DND-41 (cell line): Measurements from ENCODE around the gene NLRP6.
A peak's percentile ranks its signal among the peaks of the same experiment; 100 is the strongest.
"Not testable (repeated sequence)": the region's sequence is repeated elsewhere in the genome, so short reads cannot be mapped to it uniquely, and the experiment has no call there.

ENCODE experiments used
- ATAC-seq: fragments of 200-7000 bp; cut with Tn5 transposase; 3 replicates; pipeline ENCODE4 v1.9.1; 2021; ENCODE audit warnings: low read depth; ENCODE audit not compliant: insufficient read depth
- DNase-seq: peaks from one replicate; pipeline ENCODE4 v3.0.0-alpha.2; 2020
- H2AFZ ChIP-seq: 2 replicates; pipeline ENCODE4 v1.6.0; 2012; ENCODE audit warnings: low read depth, low read length
- H3K27ac ChIP-seq: 2 replicates; pipeline ENCODE4 v1.5.1; 2012; ENCODE audit warnings: low read length, inconsistent platforms
- H3K27me3 ChIP-seq: fragments of 200-600 bp; sonication (generic); 2 replicates; pipeline ENCODE4 v1.6.0; 2012; ENCODE audit warnings: low read length, mild to moderate bottlenecking, inconsistent platforms; ENCODE audit not compliant: insufficient read depth, poor library complexity
- H3K36me3 ChIP-seq: 2 replicates; pipeline ENCODE4 v1.5.1; 2012; ENCODE audit warnings: low read length, inconsistent platforms; ENCODE audit not compliant: insufficient read depth
- H3K4me1 ChIP-seq: 2 replicates; pipeline ENCODE4 v1.5.1; 2012; ENCODE audit warnings: mild to moderate bottlenecking, low read length; ENCODE audit not compliant: insufficient read depth
- H3K4me2 ChIP-seq: 2 replicates; pipeline ENCODE4 v1.6.0; 2012; ENCODE audit warnings: mild to moderate bottlenecking, moderate library complexity, low read length, inconsistent platforms; ENCODE audit not compliant: insufficient read depth
- H3K4me3 ChIP-seq, 2 experiments: fragments of 200-600 bp in 1 of 2; shearing (Covaris generic) in 1 of 2; 2 replicates each; pipeline ENCODE4 v1.5.1; 2012 to 2016; ENCODE audit warnings: inconsistent platforms in 2 of 2, low read length in 2 of 2, mild to moderate bottlenecking in 2 of 2, low read depth in 1 of 2, moderate library complexity in 1 of 2
- H3K79me2 ChIP-seq: 2 replicates; pipeline ENCODE4 v1.6.0; 2012; ENCODE audit warnings: low read length, inconsistent platforms; ENCODE audit not compliant: insufficient read depth
- H3K9ac ChIP-seq: 2 replicates; pipeline ENCODE4 v1.6.0; 2012; ENCODE audit warnings: low read depth, mild to moderate bottlenecking, inconsistent platforms, low read length, moderate library complexity
- H3K9me3 ChIP-seq: 2 replicates; pipeline ENCODE4 v1.5.1; 2012; ENCODE audit warnings: low read length, moderate library complexity, mild to moderate bottlenecking, inconsistent platforms; ENCODE audit not compliant: insufficient read depth, severe bottlenecking
- H4K20me1 ChIP-seq: 2 replicates; pipeline ENCODE4 v1.6.0; 2012; ENCODE audit warnings: low read length; ENCODE audit not compliant: insufficient read depth
- EZH2 ChIP-seq: IDR thresholded peaks from 3 replicates; pipeline ENCODE4 v1.6.1; 2012; ENCODE audit warnings: borderline replicate concordance, low read depth, mild to moderate bottlenecking, moderate library complexity, low read length, inconsistent platforms; ENCODE audit not compliant: severe bottlenecking
- TF ChIP-seq, protein P1 (sequence below): IDR thresholded peaks from 2 replicates; pipeline ENCODE4 v1.5.1; 2012; ENCODE audit warnings: borderline replicate concordance, low read length, moderate library complexity, mild to moderate bottlenecking; ENCODE audit not compliant: poor library complexity, severe bottlenecking; ENCODE audit errors: extremely low read depth

NLRP6 gene

DNA sequence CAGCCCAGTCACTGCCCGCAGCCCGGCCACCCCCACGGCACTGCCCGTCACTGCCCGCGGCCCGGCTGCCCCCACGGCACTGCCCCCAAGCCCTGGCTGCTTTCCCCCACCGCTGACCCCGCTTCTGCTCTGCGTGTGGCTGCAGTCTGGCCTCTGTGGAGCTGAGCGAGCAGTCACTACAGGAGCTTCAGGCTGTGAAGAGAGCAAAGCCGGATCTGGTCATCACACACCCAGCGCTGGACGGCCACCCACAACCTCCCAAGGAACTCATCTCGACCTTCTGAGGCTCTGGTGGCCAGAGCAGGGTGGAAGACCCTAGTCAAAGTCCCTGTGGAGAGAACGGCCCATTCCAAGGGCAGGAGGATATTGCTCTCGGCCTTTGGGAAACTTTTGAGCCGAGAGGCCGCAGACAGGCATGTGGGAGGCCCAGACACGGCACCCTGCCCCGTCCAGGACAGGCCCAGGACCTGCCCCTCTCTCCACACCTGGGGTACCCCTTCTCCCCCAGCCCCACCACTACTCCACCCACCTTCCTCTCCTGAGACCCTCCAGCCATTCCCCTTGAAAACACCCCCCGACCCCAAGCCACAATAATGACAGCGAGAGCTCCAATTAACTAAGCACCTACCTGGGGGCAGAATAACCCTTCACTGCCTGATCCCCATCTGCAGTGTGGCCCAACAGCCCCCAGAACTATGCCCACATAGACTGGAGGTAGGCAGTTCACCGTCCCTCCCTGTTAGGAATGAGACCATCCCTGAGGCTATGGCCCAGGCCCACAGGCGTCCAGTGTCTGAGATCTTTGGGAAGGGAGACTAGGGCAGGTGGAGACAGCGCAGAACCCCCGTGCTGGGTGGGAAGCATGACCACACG lies 7.0 kb downstream of the NLRP6 start:
- peaks cover 9% of the 10 kb centered on the region for H3K27me3 ChIP-seq
- peaks cover 5% of the 10 kb centered on the region; the same call in 1 of the 2 replicates for H3K79me2 ChIP-seq
- ATAC-seq (no peak), DNase-seq (no peak)
- H3K36me3 ChIP-seq = no peaks in the 10 kb centered on the region
- H3K9me3 ChIP-seq = no peaks in the 10 kb centered on the region
- H3K4me3 ChIP-seq = no peak overlapping the region
- no peak overlapping the region for H3K27ac ChIP-seq
- no peaks in the 10 kb centered on the region for H4K20me1 ChIP-seq
- H2AFZ ChIP-seq = no peak overlapping the region
- no peak overlapping the region for H3K4me2 ChIP-seq
- TF ChIP-seq, protein P1, sequence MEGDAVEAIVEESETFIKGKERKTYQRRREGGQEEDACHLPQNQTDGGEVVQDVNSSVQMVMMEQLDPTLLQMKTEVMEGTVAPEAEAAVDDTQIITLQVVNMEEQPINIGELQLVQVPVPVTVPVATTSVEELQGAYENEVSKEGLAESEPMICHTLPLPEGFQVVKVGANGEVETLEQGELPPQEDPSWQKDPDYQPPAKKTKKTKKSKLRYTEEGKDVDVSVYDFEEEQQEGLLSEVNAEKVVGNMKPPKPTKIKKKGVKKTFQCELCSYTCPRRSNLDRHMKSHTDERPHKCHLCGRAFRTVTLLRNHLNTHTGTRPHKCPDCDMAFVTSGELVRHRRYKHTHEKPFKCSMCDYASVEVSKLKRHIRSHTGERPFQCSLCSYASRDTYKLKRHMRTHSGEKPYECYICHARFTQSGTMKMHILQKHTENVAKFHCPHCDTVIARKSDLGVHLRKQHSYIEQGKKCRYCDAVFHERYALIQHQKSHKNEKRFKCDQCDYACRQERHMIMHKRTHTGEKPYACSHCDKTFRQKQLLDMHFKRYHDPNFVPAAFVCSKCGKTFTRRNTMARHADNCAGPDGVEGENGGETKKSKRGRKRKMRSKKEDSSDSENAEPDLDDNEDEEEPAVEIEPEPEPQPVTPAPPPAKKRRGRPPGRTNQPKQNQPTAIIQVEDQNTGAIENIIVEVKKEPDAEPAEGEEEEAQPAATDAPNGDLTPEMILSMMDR = no peak
- no peak for TF ChIP-seq EZH2
- H3K4me1 ChIP-seq = peaks cover 26% of the 10 kb centered on the region
- no peak overlapping the region for H3K9ac ChIP-seq

- H3K36me3 ChIP-seq = peaks cover under 1% of the 10 kb centered on the region; the same call in 1 of the 2 replicates
- no peak overlapping the region for H3K4me2 ChIP-seq
- H3K27ac ChIP-seq = no peak overlapping the region
- no peak overlapping the region for H3K4me3 ChIP-seq
- H3K79me2 ChIP-seq = peaks cover 5% of the 10 kb centered on the region; the same call in 1 of the 2 replicates
- TF ChIP-seq, protein P1 = no peak
- TF ChIP-seq EZH2 = no peak
- H4K20me1 ChIP-seq = no peaks in the 10 kb centered on the region
- ATAC-seq (no peak), DNase-seq (no peak)
- peaks cover 32% of the 10 kb centered on the region for H3K4me1 ChIP-seq
- H3K9me3 ChIP-seq = no peaks in the 10 kb centered on the region
- H3K27me3 ChIP-seq = peaks cover 9% of the 10 kb centered on the region
- H2AFZ ChIP-seq = no peak overlapping the region
- no peak overlapping the region for H3K9ac ChIP-seq
Observed at GRCh38 chr11:285894-286220, 7.7 kb downstream of the NLRP6 start.

DNA sequence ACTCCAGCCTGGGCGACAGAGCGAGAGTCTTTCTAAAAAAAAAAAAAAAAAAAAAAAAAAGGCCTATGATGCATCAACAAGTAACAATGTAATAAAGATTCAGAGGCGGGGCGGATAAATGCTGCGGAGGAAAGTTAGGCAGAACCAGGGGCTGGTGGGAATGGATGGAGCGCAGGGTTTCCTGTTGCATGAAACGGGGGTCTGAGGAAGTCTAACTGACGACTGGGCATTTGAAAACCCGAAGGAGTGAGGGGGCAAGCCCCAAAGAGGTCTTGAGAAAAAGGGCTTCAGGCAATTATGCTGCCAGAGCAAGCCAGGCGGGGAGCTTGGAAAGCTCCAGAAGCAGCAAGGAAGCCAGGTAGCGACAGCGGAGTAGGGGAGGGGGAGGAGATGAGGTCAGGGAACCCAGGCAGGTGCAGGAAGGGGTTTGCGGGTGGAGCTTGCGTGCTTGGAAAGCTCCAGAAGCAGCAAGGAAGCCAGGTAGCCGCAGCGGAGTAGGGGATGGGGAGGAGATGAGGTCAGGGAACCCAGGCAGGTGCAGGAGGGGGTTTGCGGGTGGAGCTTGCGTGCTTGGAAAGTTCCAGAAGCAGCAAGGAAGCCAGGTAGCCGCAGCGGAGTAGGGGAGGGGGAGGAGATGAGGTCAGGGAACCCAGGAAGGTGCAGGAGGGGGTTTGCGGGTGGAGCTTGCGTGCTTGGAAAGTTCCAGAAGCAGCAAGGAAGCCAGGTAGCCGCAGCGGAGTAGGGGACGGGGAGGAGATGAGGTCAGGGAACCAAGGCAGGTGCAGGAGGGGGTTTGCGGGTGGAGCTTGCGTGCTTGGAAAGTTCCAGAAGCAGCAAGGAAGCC lies 9.0 kb downstream of the NLRP6 start:
- peak overlapping the region; percentile 76 for H3K9ac ChIP-seq
- not testable (repeated sequence) for H3K79me2 ChIP-seq, ATAC-seq, H3K27me3 ChIP-seq, H4K20me1 ChIP-seq, DNase-seq, H3K9me3 ChIP-seq
- H2AFZ ChIP-seq = peak overlapping the region; percentile 78; the same call in 1 of the 2 replicates
- peaks cover 12% of the 10 kb centered on the region; the same call in 1 of the 2 replicates for H3K36me3 ChIP-seq
- H3K4me3 ChIP-seq = peak overlapping the region in 1 of 2 experiments; percentile 73; a peak in 3 of 4 replicates
- peaks cover 42% of the 10 kb centered on the region for H3K4me1 ChIP-seq
- H3K27ac ChIP-seq = peak overlapping the region; percentile 54
- H3K4me2 ChIP-seq = peak overlapping the region; percentile 86
